Ascending aorta (tissue), 2 donors: ENCODE data around the gene SLC4A9. TPM values are rescaled to one million over a fixed set of nuclear protein-coding genes. Genes with fewer than 3 reads are reported as not detected.
"Not testable (repeated sequence)": the region's sequence is repeated elsewhere in the genome, so short reads cannot be mapped to it uniquely, and the experiment has no call there.

Source experiments
- DNase-seq, 2 donors: peaks; one replicate each; pipeline ENCODE4 v3.0.0-alpha.2; 2019; ENCODE audit warnings: low spot score in 2 of 2
- H3K27ac ChIP-seq, 2 donors: fragments of 200-600 bp; sonication (generic); one replicate each; pipeline ENCODE4 v1.5.1; 2016 to 2017; ENCODE audit warnings: mild to moderate bottlenecking in 1 of 2
- H3K27me3 ChIP-seq: fragments of 200-600 bp; sonication (generic); one replicate; pipeline ENCODE4 v1.5.1; 2017
- H3K36me3 ChIP-seq, 2 donors: fragments of 200-600 bp; sonication (generic); one replicate each; pipeline ENCODE4 v1.5.1; 2016
- H3K4me1 ChIP-seq, 2 donors: fragments of 200-600 bp; sonication (generic); one replicate each; pipeline ENCODE4 v1.5.1; 2016 to 2017; ENCODE audit warnings: mild to moderate bottlenecking in 1 of 2
- H3K4me3 ChIP-seq, 2 donors: fragments of 200-600 bp; sonication (generic); one replicate each; pipeline ENCODE4 v1.5.1; 2016 to 2017; ENCODE audit warnings: mild to moderate bottlenecking in 1 of 2
- H3K9me3 ChIP-seq, 2 donors: fragments of 200-600 bp; sonication (generic); one replicate each; pipeline ENCODE4 v1.5.1; 2016
- CTCF ChIP-seq, 3 experiments: fragments of 200-600 bp in 2 of 3; fragments of 450-650 bp in 1 of 3; sonication (generic) in 2 of 3; IDR thresholded peaks; one replicate each; pipeline ENCODE4 v1.5.1; 2016 to 2019; ENCODE audit warnings: antibody characterized with exemption in 3 of 3, mild to moderate bottlenecking in 1 of 3, moderate library complexity in 1 of 3
- intact Hi-C: fragments of 100-400 bp; cut with DNase I; formaldehyde crosslinking; loops from one replicate; pipeline ENCODE4 v1.15.1; 2023
- total RNA-seq: library from RNA; depleted of rRNA; stranded (reverse); fragments of >200 nt; gene quantifications from one replicate; pipeline ENCODE4 v1.1.0, GENCODE V29; 2016

Gene SLC4A9
- total RNA-seq, 1 donor from 2014 or later = not detected

DNA sequence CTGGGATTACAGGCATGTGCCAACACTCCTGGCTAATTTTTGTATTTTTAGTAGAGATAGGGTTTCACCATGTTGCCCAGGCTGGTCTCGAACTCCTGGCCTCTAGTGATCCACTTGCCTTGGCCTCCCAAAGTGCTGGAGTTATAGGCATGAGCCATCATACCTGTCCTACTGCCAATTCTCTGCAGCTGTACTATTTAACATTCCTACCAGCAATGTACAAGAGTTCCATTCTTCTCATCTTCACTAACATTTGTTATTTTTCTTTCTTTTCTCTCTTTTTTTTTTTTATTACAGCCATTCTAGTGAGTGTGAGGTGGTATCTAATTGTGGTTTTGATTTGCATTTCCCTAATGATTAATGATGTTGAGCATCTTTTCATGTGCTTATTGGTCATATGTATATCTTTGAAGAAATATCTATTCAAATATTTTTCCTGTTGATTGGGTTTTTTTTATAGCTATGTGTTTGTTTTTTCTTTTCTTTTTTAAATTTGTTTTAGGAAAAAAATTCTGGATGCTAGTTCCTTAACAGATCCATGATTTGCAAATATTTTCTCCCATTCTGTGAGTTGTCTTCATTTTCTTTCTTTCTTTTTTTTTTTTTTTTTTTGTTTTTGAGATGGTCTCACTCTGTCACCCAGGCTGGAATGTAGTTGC is 59.0 kb downstream of the SLC4A9 start:
- TF ChIP-seq CTCF (IDR thresholded peaks at IDR 0.05) = no peak
- no peaks in the 10 kb centered on the region for H3K9me3 ChIP-seq
- H3K4me1 ChIP-seq = no peaks in the 10 kb centered on the region
- H3K27me3 ChIP-seq = no peaks in the 10 kb centered on the region
- H3K27ac ChIP-seq = no peak overlapping the region
- H3K4me3 ChIP-seq = no peak overlapping the region
- intact Hi-C loops = no loop called here
- no peak for DNase-seq
- no peaks in the 10 kb centered on the region for H3K36me3 ChIP-seq

GRCh38 chr5:140420226-140420570 is 60.2 kb downstream of the SLC4A9 start:
- TF ChIP-seq CTCF (IDR thresholded peaks at IDR 0.05) = no peak
- Histone ChIP-seq H3K27me3 (no peaks in the 10 kb centered on the region), H3K4me3 (no peak overlapping the region), H3K9me3 (no peaks in the 10 kb centered on the region), H3K36me3 (no peaks in the 10 kb centered on the region), H3K4me1 (no peaks in the 10 kb centered on the region), H3K27ac (no peak overlapping the region)
- intact Hi-C loops = no loop called here
- DNase-seq = no peak

DNA sequence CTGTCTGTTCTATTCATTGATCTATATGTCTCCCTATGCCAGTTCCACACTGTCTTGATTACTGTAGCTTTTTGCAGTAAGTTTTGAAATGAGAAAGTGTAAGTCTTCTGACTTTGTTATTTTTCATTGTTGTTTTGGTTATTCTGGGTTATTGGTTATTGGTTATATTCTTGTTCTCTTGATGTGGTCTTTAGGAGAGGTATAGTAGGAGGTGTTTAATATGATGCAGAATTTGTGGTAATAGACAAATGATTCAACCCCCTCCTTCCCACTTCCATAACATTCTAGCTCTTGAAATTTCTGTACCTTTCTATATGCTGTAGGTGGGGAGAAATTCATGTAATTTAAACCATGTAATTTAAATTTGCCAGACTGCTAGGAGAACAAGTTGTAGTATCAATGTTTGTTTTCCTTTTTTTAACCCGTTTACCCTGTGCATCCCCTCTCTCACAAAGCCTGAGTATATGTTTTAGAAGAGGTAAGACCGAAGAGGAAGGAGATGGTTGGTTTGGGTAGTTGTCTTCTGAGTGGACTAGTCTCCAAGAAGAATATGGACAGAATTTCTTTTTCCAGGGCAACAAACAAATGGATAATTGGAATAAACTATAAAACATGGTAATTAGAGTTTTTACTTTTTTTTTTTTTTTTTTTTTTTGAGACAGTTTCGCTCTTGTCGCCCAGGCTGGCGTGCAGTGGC is 60.8 kb downstream of the SLC4A9 start:
- TF ChIP-seq CTCF (IDR thresholded peaks at IDR 0.05) = no peak
- H3K4me1 ChIP-seq = no peaks in the 10 kb centered on the region
- intact Hi-C loops = no loop called here
- no peaks in the 10 kb centered on the region for H3K9me3 ChIP-seq
- no peaks in the 10 kb centered on the region for H3K36me3 ChIP-seq
- no peak for DNase-seq
- H3K27ac ChIP-seq = no peak overlapping the region
- H3K27me3 ChIP-seq = no peaks in the 10 kb centered on the region
- no peak overlapping the region for H3K4me3 ChIP-seq

DNA sequence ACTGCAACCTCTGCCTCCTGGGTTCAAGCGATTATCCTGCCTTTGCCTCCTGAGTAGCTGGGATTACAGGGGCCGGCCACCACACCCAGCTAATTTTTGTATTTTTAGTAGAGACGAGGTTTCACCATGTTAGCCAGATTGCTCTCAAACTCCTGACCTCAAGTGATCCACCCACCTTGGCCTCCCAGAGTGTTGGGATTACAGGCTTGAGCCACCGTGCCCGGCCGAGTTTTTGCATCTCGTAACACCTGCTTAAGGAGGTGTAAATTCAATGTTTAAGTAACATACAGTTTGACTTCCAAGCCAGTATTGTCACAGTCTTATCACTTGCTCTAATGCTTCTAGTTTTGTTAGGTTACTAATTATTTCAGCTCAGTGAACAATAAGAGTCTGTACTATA is 61.4 kb downstream of the SLC4A9 start:
- DNase-seq, H3K27ac ChIP-seq, intact Hi-C loops, H3K4me3 ChIP-seq, H3K36me3 ChIP-seq, H3K27me3 ChIP-seq, H3K9me3 ChIP-seq, H3K4me1 ChIP-seq: not testable (repeated sequence)

DNA sequence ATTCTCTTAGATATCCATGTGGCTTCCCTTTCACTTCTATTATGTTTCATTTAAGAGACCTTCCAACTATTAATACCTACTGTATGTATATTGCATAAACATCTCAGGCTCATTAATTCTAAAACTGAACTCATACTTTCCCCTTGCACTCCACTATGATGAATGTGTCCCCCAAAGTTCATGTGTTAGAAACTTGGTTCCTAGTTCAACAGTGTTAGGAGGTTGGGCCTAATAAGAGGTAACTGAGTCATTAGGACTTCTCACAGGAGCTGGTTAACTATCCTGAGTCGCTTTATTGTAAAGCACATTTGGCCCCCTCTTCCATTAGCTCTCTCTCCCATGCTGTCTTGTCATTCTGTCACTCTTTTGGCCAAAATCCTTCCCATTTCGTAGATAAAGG is 63.6 kb downstream of the SLC4A9 start:
- intact Hi-C loops = no loop called here

More for the DNA sequence above, 63.6 kb downstream of the SLC4A9 start:
- Histone ChIP-seq H3K36me3 (no peaks in the 10 kb centered on the region), H3K4me3 (no peak overlapping the region), H3K27me3 (no peaks in the 10 kb centered on the region), H3K9me3 (no peaks in the 10 kb centered on the region), H3K4me1 (no peaks in the 10 kb centered on the region), H3K27ac (no peak overlapping the region)
- no peak for DNase-seq
- TF ChIP-seq CTCF (IDR thresholded peaks at IDR 0.05) = no peak
